Osteocyte (in vitro differentiated cells): ENCODE measurements around the gene C5orf15. TPM values are rescaled to one million over a fixed set of nuclear protein-coding genes. Genes with fewer than 3 reads are reported as not detected.

Source experiments
- DNase-seq: peaks from one replicate; pipeline ENCODE4 v3.0.0; 2021; ENCODE audit warnings: mixed read lengths; ENCODE audit not compliant: unreplicated experiment; ENCODE audit errors: extremely low spot score
- H3K27ac Mint-ChIP-seq: one replicate; pipeline ENCODE4 v1.8.0; 2021; ENCODE audit warnings: mild to moderate bottlenecking, mixed read lengths; ENCODE audit not compliant: unreplicated experiment
- H3K27me3 Mint-ChIP-seq: one replicate; pipeline ENCODE4 v1.8.0; 2021; ENCODE audit warnings: mixed read lengths; ENCODE audit not compliant: unreplicated experiment
- H3K36me3 Mint-ChIP-seq: one replicate; pipeline ENCODE4 v1.8.0; 2021; ENCODE audit warnings: mixed read lengths; ENCODE audit not compliant: unreplicated experiment
- H3K4me1 Mint-ChIP-seq: one replicate; pipeline ENCODE4 v1.8.0; 2021; ENCODE audit warnings: mixed read lengths; ENCODE audit not compliant: unreplicated experiment
- H3K4me3 Mint-ChIP-seq: one replicate; pipeline ENCODE4 v1.8.0; 2021; ENCODE audit warnings: mild to moderate bottlenecking, moderate library complexity, mixed read lengths; ENCODE audit not compliant: unreplicated experiment
- H3K9me3 Mint-ChIP-seq: one replicate; pipeline ENCODE4 v1.8.0; 2021; ENCODE audit warnings: mixed read lengths; ENCODE audit not compliant: unreplicated experiment
- total RNA-seq: library from RNA; stranded (reverse); gene quantifications from 2 replicates; pipeline ENCODE4 v1.2.1, GENCODE V29; 2021
- TF ChIP-seq, protein P1 (sequence below): fragments of 200-600 bp; sonication (generic); IDR thresholded peaks from 2 replicates; pipeline ENCODE4 v1.5.0; 2021; ENCODE audit warnings: antibody characterized with exemption, mild to moderate bottlenecking, moderate library complexity

The C5orf15 gene
- total RNA-seq, 1 donor from 2014 or later: 62.6 TPM

DNA sequence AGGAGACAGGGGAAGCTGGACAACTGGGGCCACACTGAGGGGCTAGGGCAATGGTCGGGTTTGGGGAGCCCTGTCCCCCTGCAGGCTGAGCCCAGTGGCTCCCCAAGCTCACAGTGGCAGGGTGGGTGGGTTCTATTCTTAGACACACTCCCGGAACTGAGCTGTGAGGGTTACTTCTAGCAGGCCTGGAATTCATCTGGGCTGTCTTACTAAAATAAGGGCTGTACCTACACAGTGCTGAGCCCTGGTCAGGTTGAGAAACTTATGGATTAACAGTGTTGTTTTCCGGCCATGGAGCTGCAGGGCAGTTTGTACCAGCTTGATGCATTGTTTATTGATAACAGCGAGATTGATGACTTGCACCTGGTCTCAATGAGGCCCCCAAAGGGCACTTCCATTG is 58.8 kb downstream of the C5orf15 start:
- TF ChIP-seq, protein P1, sequence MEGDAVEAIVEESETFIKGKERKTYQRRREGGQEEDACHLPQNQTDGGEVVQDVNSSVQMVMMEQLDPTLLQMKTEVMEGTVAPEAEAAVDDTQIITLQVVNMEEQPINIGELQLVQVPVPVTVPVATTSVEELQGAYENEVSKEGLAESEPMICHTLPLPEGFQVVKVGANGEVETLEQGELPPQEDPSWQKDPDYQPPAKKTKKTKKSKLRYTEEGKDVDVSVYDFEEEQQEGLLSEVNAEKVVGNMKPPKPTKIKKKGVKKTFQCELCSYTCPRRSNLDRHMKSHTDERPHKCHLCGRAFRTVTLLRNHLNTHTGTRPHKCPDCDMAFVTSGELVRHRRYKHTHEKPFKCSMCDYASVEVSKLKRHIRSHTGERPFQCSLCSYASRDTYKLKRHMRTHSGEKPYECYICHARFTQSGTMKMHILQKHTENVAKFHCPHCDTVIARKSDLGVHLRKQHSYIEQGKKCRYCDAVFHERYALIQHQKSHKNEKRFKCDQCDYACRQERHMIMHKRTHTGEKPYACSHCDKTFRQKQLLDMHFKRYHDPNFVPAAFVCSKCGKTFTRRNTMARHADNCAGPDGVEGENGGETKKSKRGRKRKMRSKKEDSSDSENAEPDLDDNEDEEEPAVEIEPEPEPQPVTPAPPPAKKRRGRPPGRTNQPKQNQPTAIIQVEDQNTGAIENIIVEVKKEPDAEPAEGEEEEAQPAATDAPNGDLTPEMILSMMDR: no peak
- Mint-ChIP-seq H3K9me3 (no peaks in the 10 kb centered on the region), H3K4me3 (no peak overlapping the region), H3K36me3 (no peaks in the 10 kb centered on the region), H3K27ac (no peak overlapping the region), H3K27me3 (no peaks in the 10 kb centered on the region), H3K4me1 (no peaks in the 10 kb centered on the region)
- no peak for DNase-seq

DNA sequence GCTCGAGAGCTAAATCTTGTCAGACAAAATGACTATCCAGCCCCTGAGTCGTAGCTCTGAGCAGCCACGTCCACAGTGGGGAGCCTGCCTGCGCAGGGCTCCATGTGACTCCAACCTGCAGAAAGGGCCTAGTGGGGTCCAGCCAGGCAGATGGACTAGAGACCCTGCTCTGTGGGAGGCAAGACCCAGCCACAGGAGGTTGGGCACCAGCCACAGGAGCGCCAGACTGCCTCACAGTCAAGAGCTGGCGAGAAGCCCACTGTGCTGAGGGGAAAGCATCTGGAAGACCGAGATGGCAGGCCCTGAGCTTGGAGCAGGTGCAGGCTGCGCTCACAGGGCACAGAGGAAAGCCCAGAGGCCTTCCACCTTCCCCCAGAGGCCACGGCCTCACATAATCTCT is 61.4 kb downstream of the C5orf15 start:
- H3K4me1 Mint-ChIP-seq: no peaks in the 10 kb centered on the region
- H3K9me3 Mint-ChIP-seq: no peaks in the 10 kb centered on the region
- no peaks in the 10 kb centered on the region for H3K36me3 Mint-ChIP-seq
- TF ChIP-seq, protein P1: no peak
- H3K4me3 Mint-ChIP-seq: no peak overlapping the region
- H3K27me3 Mint-ChIP-seq: no peaks in the 10 kb centered on the region
- no peak for DNase-seq
- H3K27ac Mint-ChIP-seq: no peak overlapping the region

DNA sequence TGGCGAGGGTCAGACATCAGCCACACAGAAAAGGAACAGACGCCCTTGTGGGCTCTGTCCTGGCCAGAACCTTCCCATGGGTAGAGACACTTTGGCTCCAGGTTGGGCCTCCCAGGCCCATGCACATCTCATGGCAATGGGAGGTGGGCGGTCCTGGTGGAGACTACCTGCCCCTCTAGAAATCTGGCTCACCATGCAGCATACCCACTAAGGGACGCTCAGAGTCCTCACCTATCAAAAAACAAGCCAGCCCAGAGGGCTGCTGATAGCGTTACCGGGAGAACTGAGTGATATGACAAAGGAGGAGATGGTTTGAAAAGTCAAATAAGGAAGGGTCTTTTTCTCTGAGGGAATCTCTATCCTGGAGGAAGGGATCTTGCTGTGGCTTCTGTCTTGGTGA is 62.1 kb downstream of the C5orf15 start:
- Mint-ChIP-seq H3K27ac (no peak overlapping the region), H3K36me3 (no peaks in the 10 kb centered on the region), H3K4me3 (no peak overlapping the region), H3K9me3 (no peaks in the 10 kb centered on the region), H3K27me3 (no peaks in the 10 kb centered on the region), H3K4me1 (no peaks in the 10 kb centered on the region)
- DNase-seq: no peak
- TF ChIP-seq, protein P1: no peak

Other genes with a start within 250 kb of the C5orf15 start
- gene VDAC1, start 36.4 kb upstream of the C5orf15 start, total RNA-seq: 115 and 119 TPM in 2 replicates
- 0.57 and 0.67 TPM in 2 replicates for gene TCF7, start 146.1 kb upstream of the C5orf15 start, total RNA-seq
- 320 and 333 TPM in 2 replicates for gene SKP1, start 208.3 kb upstream of the C5orf15 start, total RNA-seq